ENCODE results near the gene CLIC6.

The CLIC6 gene

GRCh38 chr21:34668803-34669148 lies at the start of gene CLIC6:
Gene CLIC6, plus strand, starts transcription at chr21:34668994. Its CDS starts 395 bp downstream, at chr21:34669389.
- H3K4me1 ChIP-seq (ENCODE audit: control insufficient read depth in 1 of 2, insufficient read depth in 2 of 2, low read length in 2 of 2) = peaks cover 15 to 16% of the 10 kb centered on the region in 2 donors
- H3K36me3 ChIP-seq (ENCODE audit: control insufficient read depth in 1 of 2, insufficient read depth in 2 of 2, low read length in 2 of 2) = no peaks in the 10 kb centered on the region
- no peak within 1 kb of the TSS for H3K27ac ChIP-seq (ENCODE audit: low read depth, low read length)
- no peak within 1 kb of the TSS for H3K9ac ChIP-seq (ENCODE audit: low read depth in 1 of 2, low read length in 2 of 2)
- H3K4me3 ChIP-seq (ENCODE audit: low read depth in 1 of 2, low read length in 2 of 2) = peak within 1 kb of the TSS in 1 of 2 donors; percentile 51
- no peaks in the 10 kb centered on the region for H3K9me3 ChIP-seq (ENCODE audit: control insufficient read depth in 1 of 2, low read length in 2 of 2)
- peaks cover 19 to 33% of the 10 kb centered on the region in 2 donors for H3K27me3 ChIP-seq (ENCODE audit: control insufficient read depth in 1 of 2, insufficient read depth in 2 of 2, low read length in 2 of 2)

- no peaks in the 10 kb centered on the region for H3K36me3 ChIP-seq (ENCODE audit: control insufficient read depth in 1 of 2, insufficient read depth in 2 of 2, low read length in 2 of 2)
- H3K27me3 ChIP-seq (ENCODE audit: control insufficient read depth in 1 of 2, insufficient read depth in 2 of 2, low read length in 2 of 2) = no peaks in the 10 kb centered on the region
- no peak overlapping the region for H3K4me3 ChIP-seq (ENCODE audit: low read depth in 1 of 2, low read length in 2 of 2)
- H3K27ac ChIP-seq (ENCODE audit: low read depth, low read length) = no peak overlapping the region
- peaks cover 0 to 4% of the 10 kb centered on the region in 2 donors for H3K4me1 ChIP-seq (ENCODE audit: control insufficient read depth in 1 of 2, insufficient read depth in 2 of 2, low read length in 2 of 2)
- no peak overlapping the region for H3K9ac ChIP-seq (ENCODE audit: low read depth in 1 of 2, low read length in 2 of 2)
- H3K9me3 ChIP-seq (ENCODE audit: control insufficient read depth in 1 of 2, low read length in 2 of 2) = no peaks in the 10 kb centered on the region
Measured at GRCh38 chr21:34619841-34620665, 48.7 kb upstream of the CLIC6 start.

- H3K4me1 ChIP-seq (ENCODE audit: control insufficient read depth in 1 of 2, insufficient read depth in 2 of 2, low read length in 2 of 2) = peaks cover 0 to 4% of the 10 kb centered on the region in 2 donors
- no peak overlapping the region for H3K4me3 ChIP-seq (ENCODE audit: low read depth in 1 of 2, low read length in 2 of 2)
- H3K9me3 ChIP-seq (ENCODE audit: control insufficient read depth in 1 of 2, low read length in 2 of 2) = no peaks in the 10 kb centered on the region
- peaks cover 0 to 4% of the 10 kb centered on the region in 2 donors for H3K27me3 ChIP-seq (ENCODE audit: control insufficient read depth in 1 of 2, insufficient read depth in 2 of 2, low read length in 2 of 2)
- no peak overlapping the region for H3K27ac ChIP-seq (ENCODE audit: low read depth, low read length)
- no peaks in the 10 kb centered on the region for H3K36me3 ChIP-seq (ENCODE audit: control insufficient read depth in 1 of 2, insufficient read depth in 2 of 2, low read length in 2 of 2)
- H3K9ac ChIP-seq (ENCODE audit: low read depth in 1 of 2, low read length in 2 of 2) = no peak overlapping the region
Measured at GRCh38 chr21:34621434-34622350, 47.1 kb upstream of the CLIC6 start.

GRCh38 chr21:34623516-34623915 lies 45.3 kb upstream of the CLIC6 start:
- H3K27ac ChIP-seq (ENCODE audit: low read depth, low read length) = no peak overlapping the region
- H3K36me3 ChIP-seq (ENCODE audit: control insufficient read depth in 1 of 2, insufficient read depth in 2 of 2, low read length in 2 of 2) = no peaks in the 10 kb centered on the region
- no peak overlapping the region for H3K4me3 ChIP-seq (ENCODE audit: low read depth in 1 of 2, low read length in 2 of 2)
- peaks cover 0 to 4% of the 10 kb centered on the region in 2 donors for H3K4me1 ChIP-seq (ENCODE audit: control insufficient read depth in 1 of 2, insufficient read depth in 2 of 2, low read length in 2 of 2)
- no peak overlapping the region for H3K9ac ChIP-seq (ENCODE audit: low read depth in 1 of 2, low read length in 2 of 2)
- peaks cover 0 to 4% of the 10 kb centered on the region in 2 donors for H3K27me3 ChIP-seq (ENCODE audit: control insufficient read depth in 1 of 2, insufficient read depth in 2 of 2, low read length in 2 of 2)
- no peaks in the 10 kb centered on the region for H3K9me3 ChIP-seq (ENCODE audit: control insufficient read depth in 1 of 2, low read length in 2 of 2)

- Histone ChIP-seq H3K4me3 (ENCODE audit: low read depth in 1 of 2, low read length in 2 of 2) (no peak overlapping the region), H3K36me3 (ENCODE audit: control insufficient read depth in 1 of 2, insufficient read depth in 2 of 2, low read length in 2 of 2) (no peaks in the 10 kb centered on the region), H3K9me3 (ENCODE audit: control insufficient read depth in 1 of 2, low read length in 2 of 2) (no peaks in the 10 kb centered on the region), H3K9ac (ENCODE audit: low read depth in 1 of 2, low read length in 2 of 2) (no peak overlapping the region), H3K27ac (ENCODE audit: low read depth, low read length) (no peak overlapping the region), H3K27me3 (ENCODE audit: control insufficient read depth in 1 of 2, insufficient read depth in 2 of 2, low read length in 2 of 2) (peaks cover 0 to 4% of the 10 kb centered on the region in 2 donors), H3K4me1 (ENCODE audit: control insufficient read depth in 1 of 2, insufficient read depth in 2 of 2, low read length in 2 of 2) (peaks cover 0 to 4% of the 10 kb centered on the region in 2 donors)
Measured at GRCh38 chr21:34625030-34625593, 43.7 kb upstream of the CLIC6 start.

GRCh38 chr21:34626131-34626530 lies 42.7 kb upstream of the CLIC6 start:
- Histone ChIP-seq H3K4me3 (ENCODE audit: low read depth in 1 of 2, low read length in 2 of 2) (no peak overlapping the region), H3K27ac (ENCODE audit: low read depth, low read length) (no peak overlapping the region), H3K27me3 (ENCODE audit: control insufficient read depth in 1 of 2, insufficient read depth in 2 of 2, low read length in 2 of 2) (peaks cover 0 to 4% of the 10 kb centered on the region in 2 donors), H3K36me3 (ENCODE audit: control insufficient read depth in 1 of 2, insufficient read depth in 2 of 2, low read length in 2 of 2) (no peaks in the 10 kb centered on the region), H3K9ac (ENCODE audit: low read depth in 1 of 2, low read length in 2 of 2) (no peak overlapping the region), H3K4me1 (ENCODE audit: control insufficient read depth in 1 of 2, insufficient read depth in 2 of 2, low read length in 2 of 2) (peaks cover 0 to 4% of the 10 kb centered on the region in 2 donors), H3K9me3 (ENCODE audit: control insufficient read depth in 1 of 2, low read length in 2 of 2) (no peaks in the 10 kb centered on the region)

- Histone ChIP-seq H3K9me3 (ENCODE audit: control insufficient read depth in 1 of 2, low read length in 2 of 2) (no peaks in the 10 kb centered on the region), H3K27ac (ENCODE audit: low read depth, low read length) (no peak overlapping the region), H3K9ac (ENCODE audit: low read depth in 1 of 2, low read length in 2 of 2) (no peak overlapping the region), H3K36me3 (ENCODE audit: control insufficient read depth in 1 of 2, insufficient read depth in 2 of 2, low read length in 2 of 2) (no peaks in the 10 kb centered on the region), H3K4me3 (ENCODE audit: low read depth in 1 of 2, low read length in 2 of 2) (no peak overlapping the region), H3K4me1 (ENCODE audit: control insufficient read depth in 1 of 2, insufficient read depth in 2 of 2, low read length in 2 of 2) (no peaks in the 10 kb centered on the region), H3K27me3 (ENCODE audit: control insufficient read depth in 1 of 2, insufficient read depth in 2 of 2, low read length in 2 of 2) (peaks cover 0 to 4% of the 10 kb centered on the region in 2 donors)
Measured at GRCh38 chr21:34630536-34631143, 38.2 kb upstream of the CLIC6 start.

- no peaks in the 10 kb centered on the region for H3K36me3 ChIP-seq (ENCODE audit: control insufficient read depth in 1 of 2, insufficient read depth in 2 of 2, low read length in 2 of 2)
- H3K27me3 ChIP-seq (ENCODE audit: control insufficient read depth in 1 of 2, insufficient read depth in 2 of 2, low read length in 2 of 2) = no peaks in the 10 kb centered on the region
- no peak overlapping the region for H3K9ac ChIP-seq (ENCODE audit: low read depth in 1 of 2, low read length in 2 of 2)
- no peaks in the 10 kb centered on the region for H3K9me3 ChIP-seq (ENCODE audit: control insufficient read depth in 1 of 2, low read length in 2 of 2)
- no peaks in the 10 kb centered on the region for H3K4me1 ChIP-seq (ENCODE audit: control insufficient read depth in 1 of 2, insufficient read depth in 2 of 2, low read length in 2 of 2)
- no peak overlapping the region for H3K27ac ChIP-seq (ENCODE audit: low read depth, low read length)
- no peak overlapping the region for H3K4me3 ChIP-seq (ENCODE audit: low read depth in 1 of 2, low read length in 2 of 2)
Measured at GRCh38 chr21:34632498-34632897, 36.3 kb upstream of the CLIC6 start.

- Histone ChIP-seq H3K9me3 (ENCODE audit: control insufficient read depth in 1 of 2, low read length in 2 of 2) (no peaks in the 10 kb centered on the region), H3K4me3 (ENCODE audit: low read depth in 1 of 2, low read length in 2 of 2) (no peak overlapping the region), H3K27ac (ENCODE audit: low read depth, low read length) (no peak overlapping the region), H3K4me1 (ENCODE audit: control insufficient read depth in 1 of 2, insufficient read depth in 2 of 2, low read length in 2 of 2) (no peaks in the 10 kb centered on the region), H3K9ac (ENCODE audit: low read depth in 1 of 2, low read length in 2 of 2) (no peak overlapping the region), H3K27me3 (ENCODE audit: control insufficient read depth in 1 of 2, insufficient read depth in 2 of 2, low read length in 2 of 2) (no peaks in the 10 kb centered on the region), H3K36me3 (ENCODE audit: control insufficient read depth in 1 of 2, insufficient read depth in 2 of 2, low read length in 2 of 2) (no peaks in the 10 kb centered on the region)
Measured at GRCh38 chr21:34635307-34635706, 33.5 kb upstream of the CLIC6 start.

Data from duodenal mucosa (tissue), 2 donors.